Neural progenitor cell (in vitro differentiated cells): ENCODE measurements around the gene LMNTD1.

ENCODE experiments used
- EZH2 ChIP-seq: fragments of 200-600 bp; sonication (generic); IDR thresholded peaks from 2 replicates; pipeline ENCODE4 v1.6.1; 2017; ENCODE audit warnings: antibody characterized with exemption, mild to moderate bottlenecking, moderate library complexity
- EZH2phosphoT487 ChIP-seq: fragments of 200-600 bp; sonication (generic); IDR thresholded peaks from 2 replicates; pipeline ENCODE4 v1.6.1; 2017; ENCODE audit warnings: antibody characterized with exemption
- TF ChIP-seq, protein P1 (sequence below): fragments of 200-600 bp; sonication (generic); IDR thresholded peaks from 2 replicates; pipeline ENCODE4 v1.5.1; 2017; ENCODE audit warnings: antibody characterized with exemption, mild to moderate bottlenecking

DNA sequence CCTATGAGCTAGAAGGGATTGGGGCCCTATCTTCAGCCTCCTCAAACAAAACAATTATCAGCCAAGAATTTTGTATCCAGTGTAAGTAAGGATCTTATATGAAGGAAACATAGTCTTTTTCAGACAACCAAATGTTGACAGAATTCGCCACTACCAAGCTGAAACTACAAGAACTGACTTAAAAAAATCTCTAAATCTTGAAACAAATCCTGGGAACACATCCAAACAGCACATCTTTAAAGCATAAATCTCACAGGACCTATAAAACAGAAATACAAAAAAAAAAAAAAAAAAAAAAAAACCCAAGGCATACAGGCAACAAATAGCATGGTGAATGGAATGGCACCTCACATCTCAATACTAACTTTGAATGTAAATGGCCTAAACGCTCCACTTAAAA lies 41.3 kb upstream of the LMNTD1 start:
- TF ChIP-seq, protein P1, sequence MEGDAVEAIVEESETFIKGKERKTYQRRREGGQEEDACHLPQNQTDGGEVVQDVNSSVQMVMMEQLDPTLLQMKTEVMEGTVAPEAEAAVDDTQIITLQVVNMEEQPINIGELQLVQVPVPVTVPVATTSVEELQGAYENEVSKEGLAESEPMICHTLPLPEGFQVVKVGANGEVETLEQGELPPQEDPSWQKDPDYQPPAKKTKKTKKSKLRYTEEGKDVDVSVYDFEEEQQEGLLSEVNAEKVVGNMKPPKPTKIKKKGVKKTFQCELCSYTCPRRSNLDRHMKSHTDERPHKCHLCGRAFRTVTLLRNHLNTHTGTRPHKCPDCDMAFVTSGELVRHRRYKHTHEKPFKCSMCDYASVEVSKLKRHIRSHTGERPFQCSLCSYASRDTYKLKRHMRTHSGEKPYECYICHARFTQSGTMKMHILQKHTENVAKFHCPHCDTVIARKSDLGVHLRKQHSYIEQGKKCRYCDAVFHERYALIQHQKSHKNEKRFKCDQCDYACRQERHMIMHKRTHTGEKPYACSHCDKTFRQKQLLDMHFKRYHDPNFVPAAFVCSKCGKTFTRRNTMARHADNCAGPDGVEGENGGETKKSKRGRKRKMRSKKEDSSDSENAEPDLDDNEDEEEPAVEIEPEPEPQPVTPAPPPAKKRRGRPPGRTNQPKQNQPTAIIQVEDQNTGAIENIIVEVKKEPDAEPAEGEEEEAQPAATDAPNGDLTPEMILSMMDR: no peak
- TF ChIP-seq EZH2 (no peak), EZH2phosphoT487 (no peak)
